Measurements from ENCODE around the gene ZC3H13. TPM values are rescaled to one million over a fixed set of nuclear protein-coding genes. Genes with fewer than 3 reads are reported as not detected.

The ZC3H13 gene
- total and polyA plus RNA-seq, 12 donors, result 11.2 to 43.9 (median 24.5) TPM

GRCh38 chr13:45966715-45967114 is 85.8 kb downstream of the ZC3H13 start:
- WGBS, 4 donors, result 89 to 96% (median 92%) methylated on average over 3 of the region's 3 CpGs
- H3K4me3 ChIP-seq, result no peak overlapping the region
- no peaks in the 10 kb centered on the region for H3K4me1 ChIP-seq (replicated peaks in 1 of 2)
- peaks cover 0 to 55% of the 10 kb centered on the region in 2 donors for H3K36me3 ChIP-seq (replicated peaks in 1 of 2)
- intact Hi-C loops (cut with DNase I), result no loop called here
- H3K27me3 ChIP-seq, result no peaks in the 10 kb centered on the region
- TF ChIP-seq, protein P1, sequence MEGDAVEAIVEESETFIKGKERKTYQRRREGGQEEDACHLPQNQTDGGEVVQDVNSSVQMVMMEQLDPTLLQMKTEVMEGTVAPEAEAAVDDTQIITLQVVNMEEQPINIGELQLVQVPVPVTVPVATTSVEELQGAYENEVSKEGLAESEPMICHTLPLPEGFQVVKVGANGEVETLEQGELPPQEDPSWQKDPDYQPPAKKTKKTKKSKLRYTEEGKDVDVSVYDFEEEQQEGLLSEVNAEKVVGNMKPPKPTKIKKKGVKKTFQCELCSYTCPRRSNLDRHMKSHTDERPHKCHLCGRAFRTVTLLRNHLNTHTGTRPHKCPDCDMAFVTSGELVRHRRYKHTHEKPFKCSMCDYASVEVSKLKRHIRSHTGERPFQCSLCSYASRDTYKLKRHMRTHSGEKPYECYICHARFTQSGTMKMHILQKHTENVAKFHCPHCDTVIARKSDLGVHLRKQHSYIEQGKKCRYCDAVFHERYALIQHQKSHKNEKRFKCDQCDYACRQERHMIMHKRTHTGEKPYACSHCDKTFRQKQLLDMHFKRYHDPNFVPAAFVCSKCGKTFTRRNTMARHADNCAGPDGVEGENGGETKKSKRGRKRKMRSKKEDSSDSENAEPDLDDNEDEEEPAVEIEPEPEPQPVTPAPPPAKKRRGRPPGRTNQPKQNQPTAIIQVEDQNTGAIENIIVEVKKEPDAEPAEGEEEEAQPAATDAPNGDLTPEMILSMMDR (IDR thresholded peaks at IDR 0.05), result no peak
- TF ChIP-seq POLR2A (IDR thresholded peaks at IDR 0.05), result no peak
- H3K9me3 ChIP-seq (replicated peaks in 1 of 3), result no peaks in the 10 kb centered on the region
- no peak for DNase-seq
- H3K27ac ChIP-seq, result no peak overlapping the region

- no peak for TF ChIP-seq POLR2A (IDR thresholded peaks at IDR 0.05)
- TF ChIP-seq, protein P1 (IDR thresholded peaks at IDR 0.05), result no peak
- peaks cover 0 to 26% of the 10 kb centered on the region in 2 donors for H3K36me3 ChIP-seq (replicated peaks in 1 of 2)
- H3K4me3 ChIP-seq, result no peak overlapping the region
These were observed 91.1 kb downstream of the ZC3H13 start for GRCh38 chr13:45961468-45961867.

DNA sequence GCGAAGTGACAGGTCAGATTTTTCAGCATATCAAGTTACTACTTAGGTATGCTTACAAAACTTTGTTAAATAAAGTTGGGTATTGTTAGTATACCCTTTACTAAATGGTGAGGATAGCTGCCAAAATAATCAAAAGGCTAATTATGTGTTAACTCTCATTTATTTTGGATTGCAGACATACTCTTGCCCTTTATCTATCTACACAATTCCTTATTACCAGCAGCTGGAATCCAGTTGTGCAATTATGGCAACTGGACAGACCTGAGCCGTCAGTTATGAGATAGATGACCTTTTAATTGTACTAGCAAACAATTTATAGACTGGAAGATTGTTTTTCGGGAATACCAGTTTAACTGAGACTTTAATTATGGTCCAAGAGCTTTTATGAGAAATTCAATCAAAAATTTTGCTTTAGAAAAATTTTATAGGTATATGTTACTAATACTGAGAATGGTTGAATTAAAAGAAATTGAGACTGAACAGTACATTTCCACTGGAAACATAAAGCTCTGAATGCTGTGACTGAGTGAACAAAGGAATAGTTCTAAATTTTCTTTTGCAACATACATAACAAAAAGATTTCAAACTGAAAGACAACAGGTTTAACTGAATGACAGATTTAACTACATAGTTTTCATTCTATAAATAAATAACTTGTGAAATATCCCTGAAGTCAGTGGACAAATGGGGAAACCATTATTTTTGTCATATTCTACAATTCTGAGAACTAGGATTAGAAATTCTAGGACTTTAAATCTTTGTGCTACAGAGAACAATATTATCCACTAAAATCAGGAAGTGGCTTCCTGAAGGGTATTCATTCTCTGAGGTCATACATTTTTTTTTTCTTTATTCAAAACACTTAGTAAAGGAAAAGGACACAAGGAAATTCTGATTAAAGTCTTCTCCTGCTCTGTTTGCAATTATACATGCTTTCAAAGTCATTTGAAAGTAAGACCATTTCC is 97.4 kb downstream of the ZC3H13 start:
- no peak overlapping the region for H3K4me3 ChIP-seq
- TF ChIP-seq POLR2A (IDR thresholded peaks at IDR 0.05), result no peak
- TF ChIP-seq, protein P1 (IDR thresholded peaks at IDR 0.05), result no peak
- H3K4me1 ChIP-seq (replicated peaks in 1 of 2), result no peaks in the 10 kb centered on the region
- no peak for DNase-seq
- no peaks in the 10 kb centered on the region for H3K27me3 ChIP-seq
- H3K36me3 ChIP-seq (replicated peaks in 1 of 2), result peaks cover 0 to 11% of the 10 kb centered on the region in 2 donors
- no peak overlapping the region for H3K27ac ChIP-seq
- 76 to 90% (median 85%) methylated on average over 3 of the region's 3 CpGs for WGBS, 4 donors
- intact Hi-C loops (cut with DNase I), result no loop called here
- no peaks in the 10 kb centered on the region for H3K9me3 ChIP-seq (replicated peaks in 1 of 3)

More at GRCh38 chr13:45961468-45961867, 91.1 kb downstream of the ZC3H13 start:
- Histone ChIP-seq H3K27ac (no peak overlapping the region), H3K4me1 (replicated peaks in 1 of 2) (no peaks in the 10 kb centered on the region), H3K27me3 (no peaks in the 10 kb centered on the region), H3K9me3 (replicated peaks in 1 of 3) (no peaks in the 10 kb centered on the region)
- DNase-seq, result no peak
- intact Hi-C loops (cut with DNase I), result no loop called here
- WGBS, 4 donors, result 86 to 93% (median 92%) methylated on average over 1 of the region's 1 CpG

DNA sequence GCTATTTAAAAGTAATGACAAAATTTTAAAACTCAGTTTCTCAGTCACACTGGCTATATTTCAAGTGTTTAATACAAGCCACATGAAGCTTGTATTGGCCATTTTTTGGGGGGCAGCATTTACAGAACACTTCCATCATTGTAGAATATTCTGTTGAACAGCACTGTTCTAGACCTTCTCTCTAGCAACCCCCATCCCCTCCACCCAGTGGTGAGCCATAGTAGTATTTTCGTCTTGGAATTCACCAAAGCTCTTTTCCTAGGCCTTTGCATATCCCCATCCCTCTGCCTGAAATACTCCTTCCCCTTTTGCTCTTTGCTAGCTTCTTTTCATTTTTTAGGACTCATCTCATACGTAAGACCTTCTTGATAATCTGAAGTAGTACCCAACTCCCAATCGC is 99.5 kb downstream of the ZC3H13 start:
- no peak overlapping the region for H3K27ac ChIP-seq
- DNase-seq, result no peak
- intact Hi-C loops (cut with DNase I), result no loop called here
- TF ChIP-seq, protein P1 (IDR thresholded peaks at IDR 0.05), result no peak
- no peak for TF ChIP-seq POLR2A (IDR thresholded peaks at IDR 0.05)
- no peak overlapping the region for H3K4me3 ChIP-seq
- H3K36me3 ChIP-seq (replicated peaks in 1 of 2), result peaks cover 0 to 8% of the 10 kb centered on the region in 2 donors
- H3K27me3 ChIP-seq, result no peaks in the 10 kb centered on the region
- no peaks in the 10 kb centered on the region for H3K4me1 ChIP-seq (replicated peaks in 1 of 2)
- H3K9me3 ChIP-seq (replicated peaks in 1 of 3), result no peaks in the 10 kb centered on the region
- WGBS, 4 donors, result 95 to 98% (median 97%) methylated on average over 3 of the region's 3 CpGs

Measured in adrenal gland (tissue), 12 donors.